EL (cell line): ENCODE measurements around the gene ZAP70.
"Not testable (repeated sequence)": the region's sequence is repeated elsewhere in the genome, so short reads cannot be mapped to it uniquely, and the experiment has no call there.

ENCODE experiments used
- DNase-seq: peaks from one replicate; pipeline ENCODE4 v3.0.0-alpha.2; 2016

The ZAP70 gene

GRCh38 chr2:97713296-97714083 is at the start of gene ZAP70:
ZAP70 (plus strand) TSS chr2:97713576; CDS start chr2:97724037, 10,461 bp downstream.
- no peak for DNase-seq

DNA sequence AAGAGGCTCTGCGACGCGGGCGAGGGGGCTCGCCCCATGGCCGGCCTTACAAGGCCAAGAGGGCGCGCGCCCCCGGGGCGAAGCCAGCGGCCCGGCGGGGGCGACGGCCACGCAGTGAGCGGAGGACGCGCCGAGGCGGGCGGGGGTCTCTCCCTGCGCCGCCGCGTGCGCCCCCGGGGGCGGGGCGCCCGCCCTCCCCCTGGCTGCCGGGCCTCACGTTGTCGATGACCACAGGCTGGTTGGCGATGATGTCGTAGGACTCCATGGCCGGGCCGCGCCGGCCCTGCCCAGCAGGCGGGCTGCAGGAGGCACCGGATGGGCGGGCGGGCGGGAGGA is 49.8 kb upstream of the ZAP70 start:
- DNase-seq: no peak

- peak; percentile 98 for DNase-seq
Observed at GRCh38 chr2:97663962-97664635, 49.3 kb upstream of the ZAP70 start, which contains the start of gene ACTR1B. ACTR1B (minus strand) TSS chr2:97664044; CDS start chr2:97663890, 154 bp downstream.

DNA sequence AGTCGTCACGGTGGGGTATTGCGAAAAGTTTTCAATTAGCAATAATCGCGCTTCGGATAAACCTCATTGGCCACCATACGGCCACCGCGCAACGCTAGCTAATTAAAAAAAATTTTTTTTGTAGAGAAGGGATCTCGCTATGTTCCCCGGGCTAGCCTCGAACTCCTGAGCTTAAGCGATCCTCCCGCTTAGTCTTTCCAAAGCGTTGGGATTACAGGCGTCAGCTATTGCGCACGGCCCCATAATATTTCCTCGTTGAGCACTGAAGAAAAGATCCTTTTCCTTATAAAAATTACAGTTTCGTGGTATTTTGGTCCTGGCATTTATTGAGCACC is 48.8 kb upstream of the ZAP70 start:
- DNase-seq: peak; percentile 45

DNA sequence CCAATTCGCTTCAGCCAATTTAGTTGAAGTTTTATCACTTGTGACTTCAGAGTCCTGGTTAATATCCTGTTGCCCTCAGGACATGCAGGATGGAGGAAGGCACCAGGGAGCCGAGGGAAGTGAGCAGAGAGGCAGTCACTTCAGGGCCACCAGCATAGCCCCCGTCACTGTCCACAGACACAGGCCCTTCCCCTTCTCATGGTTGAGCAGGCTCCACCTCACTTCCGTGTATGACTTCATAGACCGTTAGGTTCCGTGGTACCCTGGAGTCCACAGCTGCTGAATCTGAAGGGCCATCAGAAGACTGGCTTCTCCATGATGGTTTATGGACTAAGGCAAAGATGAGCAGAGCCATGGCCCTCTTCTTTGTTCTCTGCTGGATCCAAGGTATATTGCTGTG is 43.9 kb upstream of the ZAP70 start, which contains the start of gene C2orf92:
Gene C2orf92, plus strand, starts transcription at position 266 of the 400 bp plus-strand sequence. Its CDS starts 76 bp downstream, at position 342.
- no peak for DNase-seq

GRCh38 chr2:97670471-97670870 is 42.9 kb upstream of the ZAP70 start:
- DNase-seq: no peak

DNA sequence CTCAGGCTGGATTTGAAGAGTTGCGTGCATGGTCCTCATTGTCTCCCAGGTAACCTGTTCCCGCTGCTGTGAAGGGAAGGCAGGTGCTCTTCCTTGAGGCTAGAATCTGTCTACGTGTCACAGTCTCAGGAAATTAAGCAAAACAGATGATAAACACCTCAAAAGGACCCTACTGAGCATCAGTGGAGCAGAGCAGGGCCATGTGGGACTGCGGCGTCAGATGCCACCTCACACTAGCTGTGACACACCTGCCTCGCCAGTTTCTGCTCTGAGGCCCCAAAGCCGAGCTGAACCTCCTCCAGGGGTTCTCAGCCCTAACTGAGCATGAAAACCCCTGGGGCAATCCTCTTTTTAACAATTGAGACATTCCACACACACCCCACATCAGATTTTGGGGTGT is 41.9 kb upstream of the ZAP70 start:
- DNase-seq: no peak

DNA sequence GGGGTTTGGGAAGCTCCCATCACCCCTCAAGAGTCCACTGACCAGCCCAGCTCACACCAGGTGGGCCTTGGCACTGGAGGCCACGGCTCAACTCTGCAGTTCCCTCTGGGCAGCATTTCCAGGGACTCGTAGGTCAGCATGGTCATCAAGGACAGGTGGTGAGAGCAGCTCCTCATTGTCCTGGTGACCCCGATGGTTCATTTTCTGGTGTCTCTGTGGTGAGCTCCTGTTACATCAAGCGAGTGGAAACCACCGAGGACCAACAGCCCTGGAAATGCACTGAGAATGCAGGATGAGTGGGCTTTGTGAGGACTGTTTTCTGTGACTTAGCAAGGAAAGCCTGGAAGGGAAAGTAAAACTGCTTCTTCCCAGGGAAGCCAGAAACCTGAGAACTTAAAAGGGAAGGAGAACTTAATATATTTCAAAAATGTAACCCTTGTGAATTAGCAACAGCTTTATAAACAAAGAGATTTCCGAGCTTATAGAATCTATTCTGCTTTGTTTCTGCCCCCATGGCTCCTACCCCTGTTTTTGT is 40.7 kb upstream of the ZAP70 start:
- DNase-seq: not testable (repeated sequence)

GRCh38 chr2:97673182-97673914 is 40.0 kb upstream of the ZAP70 start:
- peak; percentile 19 for DNase-seq

DNA sequence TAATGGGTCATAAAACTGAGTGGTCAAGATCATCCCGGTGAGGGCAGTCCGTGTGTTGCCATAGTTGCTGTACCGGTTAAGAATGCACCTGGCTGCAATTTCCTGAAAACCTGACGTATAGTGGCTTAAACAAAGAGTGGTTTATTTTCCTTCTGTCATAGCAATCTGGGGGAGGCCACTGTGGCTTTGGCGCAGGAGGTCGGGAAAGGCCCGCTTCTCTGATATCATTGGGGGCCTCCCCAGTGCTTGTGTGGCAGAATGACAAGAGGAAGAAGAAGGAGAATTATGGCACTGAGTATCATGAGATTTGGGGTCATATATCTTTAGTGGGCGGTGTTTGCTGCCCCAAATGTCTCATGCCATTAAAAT is 39.5 kb upstream of the ZAP70 start:
- DNase-seq: no peak

GRCh38 chr2:97675430-97676113 is 37.8 kb upstream of the ZAP70 start:
- no peak for DNase-seq

- no peak for DNase-seq
Observed at GRCh38 chr2:97676620-97677019, 36.8 kb upstream of the ZAP70 start.

DNA sequence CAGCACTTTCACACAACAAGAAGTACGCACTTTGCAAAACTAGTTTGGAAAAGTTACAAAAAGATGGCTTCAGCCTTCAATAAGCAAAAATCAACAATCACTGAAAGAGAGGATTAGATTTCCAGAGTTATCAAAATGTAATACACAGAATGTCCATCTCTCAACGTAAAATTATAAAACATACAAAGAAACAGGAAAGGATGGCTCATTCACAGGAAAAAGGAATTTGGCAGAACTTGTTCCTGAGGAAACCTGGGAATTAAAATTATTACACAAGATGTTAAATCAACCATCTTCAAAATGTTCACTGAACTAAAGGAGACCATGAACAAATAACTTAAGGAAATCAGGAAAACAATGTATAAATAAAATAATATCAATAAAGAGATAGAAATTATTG is 35.9 kb upstream of the ZAP70 start:
- DNase-seq: no peak

- DNase-seq: no peak
Observed at GRCh38 chr2:97678298-97678697, 35.1 kb upstream of the ZAP70 start.

DNA sequence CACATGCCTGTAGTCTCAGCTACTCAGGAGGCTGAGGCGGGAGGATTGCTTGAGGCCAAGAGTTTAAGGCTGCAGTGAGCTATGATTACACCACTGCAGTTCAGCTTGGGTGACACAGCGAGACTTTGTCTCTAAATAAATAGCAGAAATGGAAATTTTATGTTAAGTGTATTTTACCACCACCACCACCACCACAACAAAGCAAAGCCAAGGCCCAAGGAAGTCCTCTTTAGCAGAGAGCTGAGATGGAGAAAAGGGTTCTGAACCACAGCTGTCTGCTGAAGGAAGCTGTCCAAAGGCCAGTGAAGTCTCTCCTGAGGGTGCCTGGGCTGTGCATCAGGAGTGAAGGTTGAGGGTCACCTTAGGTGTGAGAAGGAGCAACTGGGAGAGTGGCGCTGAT is 26.1 kb upstream of the ZAP70 start:
- DNase-seq: not testable (repeated sequence)

DNA sequence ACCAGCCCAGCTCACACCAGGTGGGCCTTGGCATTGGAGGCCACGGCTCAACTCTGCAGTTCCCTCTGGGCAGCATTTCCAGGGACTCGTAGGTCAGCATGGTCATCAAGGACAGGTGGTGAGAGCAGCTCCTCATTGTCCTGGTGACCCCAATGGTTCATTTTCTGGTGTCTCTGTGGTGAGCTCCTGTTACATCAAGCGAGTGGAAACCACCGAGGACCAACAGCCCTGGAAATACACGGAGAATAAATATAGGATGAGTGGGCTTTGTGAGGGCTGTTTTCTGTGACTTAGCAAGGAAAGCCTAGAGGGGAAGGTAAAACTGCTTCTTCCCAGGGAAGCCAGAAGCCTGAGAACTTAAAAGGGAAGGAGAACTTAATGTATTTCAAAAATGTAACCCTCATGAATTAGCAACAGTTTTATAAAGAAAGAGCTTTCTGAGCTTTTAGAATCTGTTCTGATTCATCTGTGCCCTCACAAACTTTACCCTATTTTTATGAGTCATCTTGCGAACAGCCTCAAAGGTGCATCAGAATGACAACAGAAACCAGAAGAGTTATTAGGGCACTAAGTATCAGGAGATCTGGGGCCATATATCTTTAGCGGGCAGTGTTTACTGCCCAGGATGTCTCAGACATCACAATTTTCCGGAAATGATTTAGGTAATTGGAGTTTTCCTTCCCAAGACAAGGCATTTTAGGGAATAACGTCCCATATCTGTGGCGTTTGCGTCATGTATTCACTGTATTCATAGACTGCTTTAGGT is 25.1 kb upstream of the ZAP70 start:
- DNase-seq: no peak

- DNase-seq: no peak
Observed at GRCh38 chr2:97691166-97691565, 22.2 kb upstream of the ZAP70 start.

DNA sequence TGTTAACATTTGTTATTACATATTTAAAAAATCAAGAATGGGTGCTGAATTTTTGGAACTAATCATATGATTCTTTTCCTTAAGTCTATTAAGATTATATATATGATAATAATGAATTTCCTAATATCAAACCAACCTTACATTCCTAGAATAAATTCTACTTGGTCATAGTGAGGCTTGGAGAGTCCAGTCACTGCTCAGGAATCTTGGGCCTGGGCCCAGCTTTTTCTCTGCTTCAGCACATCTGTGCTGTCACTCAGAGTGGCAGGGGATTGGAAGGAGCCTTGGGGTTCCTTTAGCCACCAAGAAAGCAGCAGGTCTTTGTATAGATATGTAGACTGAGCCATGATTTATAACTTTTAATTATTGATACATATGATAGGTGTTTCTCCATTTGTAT is 19.9 kb upstream of the ZAP70 start:
- DNase-seq: peak; percentile 62

- DNase-seq: no peak
Observed at GRCh38 chr2:97695744-97696143, 17.6 kb upstream of the ZAP70 start.

- peak; percentile 76 for DNase-seq
Observed at GRCh38 chr2:97697252-97698235, 15.8 kb upstream of the ZAP70 start.

GRCh38 chr2:97698530-97698929 is 14.8 kb upstream of the ZAP70 start:
- DNase-seq: no peak
